CD4-positive, CD25-positive, alpha-beta regulatory T cell (primary cell): Measurements from ENCODE around the gene IL21R. TPM values are rescaled to one million over a fixed set of nuclear protein-coding genes. Genes with fewer than 3 reads are reported as not detected.

Experiments used
- ATAC-seq, 2 donors: fragments of 150-1000 bp; cut with Tn5 transposase; one replicate each; pipeline ENCODE4 v1.10.0; 2021; ENCODE audit warnings: low read depth in 2 of 2, moderate number of reproducible peaks in 2 of 2, moderate library complexity in 1 of 2
- DNase-seq, 3 donors: peaks; one replicate each; pipeline versions ENCODE4 v3.0.0 to v3.0.0-alpha.2; 2012 to 2022; ENCODE audit warnings: mixed read lengths in 1 of 3
- H3K27ac ChIP-seq: one replicate; pipeline ENCODE4 v1.7.0; 2013; ENCODE audit warnings: mild to moderate bottlenecking, low read length; ENCODE audit not compliant: insufficient read depth, poor library complexity, severe bottlenecking
- H3K27me3 ChIP-seq: one replicate; pipeline ENCODE4 v1.7.0; 2013; ENCODE audit warnings: low read length; ENCODE audit not compliant: control insufficient read depth, insufficient read depth
- H3K36me3 ChIP-seq: one replicate; pipeline ENCODE4 v1.7.0; 2013; ENCODE audit warnings: mild to moderate bottlenecking, low read length, moderate library complexity; ENCODE audit not compliant: control insufficient read depth, insufficient read depth
- H3K4me1 ChIP-seq: 2 replicates; pipeline ENCODE4 v1.7.0; 2013; ENCODE audit warnings: mild to moderate bottlenecking, low read length; ENCODE audit not compliant: insufficient read depth, control insufficient read depth, poor library complexity, severe bottlenecking
- H3K4me3 ChIP-seq: one replicate; pipeline ENCODE4 v1.7.0; 2013; ENCODE audit warnings: low read depth, mild to moderate bottlenecking, low read length, moderate library complexity
- H3K9me3 ChIP-seq, 2 experiments: 1 replicate in 1 of 2; 2 replicates in 1 of 2; pipeline ENCODE4 v1.7.0; 2013; ENCODE audit warnings: low read length in 2 of 2, mild to moderate bottlenecking in 1 of 2, moderate library complexity in 1 of 2; ENCODE audit not compliant: control insufficient read depth in 2 of 2
- H3K27ac Mint-ChIP-seq, 3 donors: one replicate each; pipeline ENCODE4 v1.8.0; 2020 to 2022; ENCODE audit warnings: mild to moderate bottlenecking in 3 of 3, mixed read lengths in 3 of 3, moderate library complexity in 2 of 3
- H3K27me3 Mint-ChIP-seq: one replicate; pipeline ENCODE4 v1.8.0; 2022; ENCODE audit warnings: mild to moderate bottlenecking, mixed read lengths
- H3K36me3 Mint-ChIP-seq: one replicate; pipeline ENCODE4 v1.8.0; 2020; ENCODE audit warnings: mixed read lengths
- H3K4me1 Mint-ChIP-seq, 4 donors: one replicate each; pipeline ENCODE4 v1.8.0; 2020 to 2022; ENCODE audit warnings: mixed read lengths in 4 of 4, mild to moderate bottlenecking in 1 of 4
- H3K4me3 Mint-ChIP-seq, 4 donors: one replicate each; pipeline ENCODE4 v1.8.0; 2020 to 2022; ENCODE audit warnings: mild to moderate bottlenecking in 4 of 4, mixed read lengths in 4 of 4, moderate library complexity in 3 of 4
- H3K9me3 Mint-ChIP-seq, 7 donors: one replicate each; pipeline ENCODE4 v1.8.0; 2020 to 2022; ENCODE audit warnings: mixed read lengths in 7 of 7, mild to moderate bottlenecking in 3 of 7, moderate library complexity in 2 of 7
- polyA plus RNA-seq, 4 donors: library from polyadenylated mRNA; unstranded; fragments of 300-500 nt; fragmentation: Illumina TruSeq; gene quantifications; one replicate each; pipeline ENCODE4 v1.2.3, GENCODE V29; 2021
- total RNA-seq: library from RNA; stranded (reverse); gene quantifications from one replicate; pipeline ENCODE4 v1.2.3, GENCODE V29; 2022

IL21R gene
- total and polyA plus RNA-seq, 5 donors from 2014 or later = 34.3 to 63.1 (median 38.6) TPM

DNA sequence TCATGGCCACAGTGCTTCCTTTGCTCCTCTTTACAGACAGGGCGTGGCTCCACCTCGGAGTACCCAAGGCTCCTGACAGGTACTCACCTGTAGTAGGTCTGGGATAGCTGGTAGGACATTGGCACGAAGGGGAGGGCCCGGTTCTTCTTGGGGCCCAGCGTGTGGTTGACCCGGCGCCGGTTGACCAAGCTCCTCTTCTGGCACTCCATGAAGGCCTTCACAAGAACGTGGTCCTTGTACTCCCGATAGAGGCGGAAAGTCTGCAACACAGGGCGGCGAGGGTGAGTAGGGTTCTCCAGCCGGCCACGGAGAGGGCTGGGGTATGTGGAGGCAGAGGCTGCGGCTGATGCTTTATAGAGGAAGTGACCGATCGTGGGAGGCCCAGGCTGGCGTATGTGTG lies 69.7 kb downstream of the IL21R start:
- H3K36me3 Mint-ChIP-seq = peaks cover 67% of the 10 kb centered on the region
- no peak overlapping the region for H3K27ac ChIP-seq

DNA sequence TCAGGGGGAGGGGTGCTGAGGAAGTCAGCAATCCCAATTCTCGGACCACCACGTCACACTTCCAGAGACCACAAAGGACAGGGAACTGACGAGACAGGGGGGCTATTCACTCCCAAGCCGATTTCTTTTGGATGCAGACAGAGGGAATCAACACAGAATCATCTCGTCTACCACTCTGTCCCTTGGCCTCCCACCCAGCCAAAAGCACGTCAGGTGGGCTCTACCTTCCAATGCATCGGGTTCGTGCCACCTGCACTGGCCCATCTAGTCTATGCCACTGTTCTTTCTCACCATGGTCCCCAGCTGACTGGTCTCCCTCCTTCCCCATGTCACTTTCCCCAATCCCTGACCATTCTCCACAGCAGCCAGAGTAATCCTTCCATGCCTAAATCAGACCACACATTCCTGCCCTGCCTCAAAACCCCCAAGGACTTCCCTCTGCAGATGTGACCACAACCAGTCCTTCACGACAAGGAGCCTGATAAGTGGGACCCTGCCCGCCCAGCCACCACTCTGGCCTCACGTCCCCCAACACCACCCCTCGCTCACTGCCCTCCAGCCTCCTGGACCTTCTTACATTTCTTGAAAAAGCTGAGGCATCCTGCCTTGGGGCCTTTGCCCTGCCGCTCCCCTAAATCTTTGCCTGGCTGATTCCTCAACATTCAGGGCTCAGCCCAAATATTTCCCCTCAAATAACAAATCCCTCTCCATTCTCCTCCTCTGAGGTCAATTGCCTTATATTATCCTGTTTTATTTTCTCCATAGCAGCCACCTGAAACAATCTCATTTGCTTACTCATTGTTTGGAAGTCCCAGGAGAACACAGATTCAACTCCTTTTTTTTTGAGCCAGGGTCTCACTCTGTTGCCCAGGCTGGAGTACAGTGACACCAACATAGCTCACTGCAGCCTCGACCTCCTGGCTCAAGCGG lies 70.4 kb downstream of the IL21R start:
- H3K4me1 Mint-ChIP-seq = peaks cover 0 to 1% (median 0%) of the 10 kb centered on the region in 4 donors
- Histone ChIP-seq H3K4me3 (no peak overlapping the region), H3K27me3 (no peaks in the 10 kb centered on the region), H3K9me3 (no peaks in the 10 kb centered on the region), H3K36me3 (peaks cover 84% of the 10 kb centered on the region), H3K4me1 (no peaks in the 10 kb centered on the region), H3K27ac (no peak overlapping the region)
- H3K9me3 Mint-ChIP-seq = no peaks in the 10 kb centered on the region
- peaks cover 71% of the 10 kb centered on the region for H3K36me3 Mint-ChIP-seq
- DNase-seq (no peak), ATAC-seq (no peak)
- H3K4me3 Mint-ChIP-seq = no peak overlapping the region
- H3K27me3 Mint-ChIP-seq = no peaks in the 10 kb centered on the region
- H3K27ac Mint-ChIP-seq = peak overlapping the region in 2 of 3 donors; percentile 67 to 81

More for the DNA sequence above, 69.7 kb downstream of the IL21R start:
- Mint-ChIP-seq H3K9me3 (no peaks in the 10 kb centered on the region), H3K27me3 (no peaks in the 10 kb centered on the region), H3K27ac (no peak overlapping the region), H3K4me1 (peaks cover 0 to 1% (median 0%) of the 10 kb centered on the region in 4 donors), H3K4me3 (no peak overlapping the region)
- Histone ChIP-seq H3K4me1 (no peaks in the 10 kb centered on the region), H3K4me3 (no peak overlapping the region), H3K36me3 (peaks cover 84% of the 10 kb centered on the region), H3K27me3 (no peaks in the 10 kb centered on the region), H3K9me3 (no peaks in the 10 kb centered on the region)
- DNase-seq (no peak), ATAC-seq (no peak)

DNA sequence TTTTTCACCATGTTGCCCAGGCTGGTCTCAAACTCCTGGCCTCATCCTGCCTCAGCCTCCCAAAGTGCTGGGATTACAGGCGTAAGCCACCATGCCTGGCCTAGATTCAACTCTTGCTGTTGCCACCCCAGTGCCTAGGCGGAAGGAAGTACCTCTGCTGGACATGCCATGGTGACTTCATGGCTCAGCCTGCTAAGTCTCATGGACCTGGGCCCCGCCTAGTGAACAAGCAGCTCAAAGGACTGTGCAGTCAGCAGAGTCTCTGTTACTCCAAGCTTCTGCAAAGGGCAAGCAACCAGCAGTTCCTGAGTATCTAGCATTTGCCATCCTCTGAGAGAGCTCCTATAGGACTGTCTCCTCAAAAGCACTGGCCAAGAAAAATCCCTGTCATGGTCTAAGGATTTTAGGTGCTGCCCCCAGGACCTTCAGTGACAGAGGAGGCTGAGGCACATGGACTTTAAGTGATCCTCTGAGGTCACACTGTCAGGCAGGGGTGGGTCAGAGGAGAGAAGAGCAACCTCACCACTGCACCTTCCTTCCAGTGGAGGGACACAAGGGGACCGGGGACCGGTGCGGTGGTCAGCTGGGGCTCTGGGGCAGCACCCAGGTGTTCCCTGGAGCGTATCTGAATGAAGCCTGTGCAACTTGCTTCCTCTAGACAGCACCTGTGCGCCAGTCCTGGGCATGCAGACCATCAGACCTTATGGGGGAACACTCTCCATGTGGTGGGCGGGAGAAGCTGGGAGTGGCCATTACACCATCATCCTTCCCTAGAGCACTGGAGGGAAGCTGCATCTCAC lies 71.3 kb downstream of the IL21R start:
- Mint-ChIP-seq H3K9me3 (no peaks in the 10 kb centered on the region), H3K4me1 (peaks cover 0 to 1% (median 0%) of the 10 kb centered on the region in 4 donors), H3K27me3 (no peaks in the 10 kb centered on the region), H3K27ac (peak overlapping the region in 2 of 3 donors; percentile 31 to 67), H3K4me3 (no peak overlapping the region), H3K36me3 (peaks cover 65% of the 10 kb centered on the region)
- Histone ChIP-seq H3K4me1 (no peaks in the 10 kb centered on the region), H3K27me3 (no peaks in the 10 kb centered on the region), H3K36me3 (peaks cover 85% of the 10 kb centered on the region), H3K27ac (no peak overlapping the region), H3K4me3 (no peak overlapping the region), H3K9me3 (no peaks in the 10 kb centered on the region)
- ATAC-seq (no peak), DNase-seq (no peak)

DNA sequence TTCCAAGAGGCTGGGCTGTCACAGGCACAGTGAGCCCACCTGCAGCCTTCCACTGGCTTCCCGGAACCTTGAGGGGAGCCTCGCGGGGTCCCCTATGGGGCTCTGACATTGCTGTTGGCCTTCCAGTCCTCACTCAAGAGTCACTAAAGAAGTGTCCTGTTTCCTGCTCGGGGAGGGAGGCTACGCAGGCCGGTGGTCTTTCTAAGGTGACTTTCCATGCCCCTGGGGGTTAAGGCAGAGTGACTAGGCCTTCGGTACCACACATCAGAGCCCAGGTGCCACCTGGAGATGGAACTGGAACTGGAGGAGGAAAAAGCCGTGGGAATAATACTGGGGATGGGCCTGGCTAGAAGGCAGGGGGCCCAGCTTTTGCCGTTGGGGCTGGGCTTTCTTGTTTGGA lies 72.1 kb downstream of the IL21R start:
- DNase-seq (no peak), ATAC-seq (no peak)
- Mint-ChIP-seq H3K27me3 (no peaks in the 10 kb centered on the region), H3K9me3 (no peaks in the 10 kb centered on the region), H3K4me3 (no peak overlapping the region), H3K4me1 (peaks cover 0 to 1% (median 0%) of the 10 kb centered on the region in 4 donors), H3K36me3 (peaks cover 65% of the 10 kb centered on the region), H3K27ac (no peak overlapping the region)
- Histone ChIP-seq H3K27me3 (no peaks in the 10 kb centered on the region), H3K36me3 (peaks cover 85% of the 10 kb centered on the region), H3K9me3 (no peaks in the 10 kb centered on the region), H3K4me1 (no peaks in the 10 kb centered on the region), H3K27ac (no peak overlapping the region), H3K4me3 (no peak overlapping the region)

DNA sequence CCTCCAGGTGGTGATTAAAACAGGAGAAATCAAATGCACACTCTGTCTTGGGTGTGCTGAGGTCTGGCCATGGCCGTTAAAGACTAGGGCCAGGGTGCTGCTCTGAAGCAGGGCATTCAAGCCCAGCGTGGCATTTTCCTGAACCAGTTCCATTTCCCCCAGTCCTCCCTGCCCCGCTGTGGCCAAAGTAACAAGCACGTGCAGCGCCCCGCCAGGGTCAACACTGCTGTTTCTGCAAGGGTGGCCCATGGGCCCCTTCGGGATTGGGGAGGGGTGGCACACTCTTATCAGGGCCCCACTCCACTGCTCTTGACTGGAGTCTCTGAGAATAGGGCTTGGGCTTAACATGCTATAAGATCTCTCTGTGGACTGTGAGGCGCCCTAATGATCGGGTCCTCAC lies 72.9 kb downstream of the IL21R start:
- H3K36me3 Mint-ChIP-seq = peaks cover 59% of the 10 kb centered on the region
- H3K27me3 Mint-ChIP-seq = no peaks in the 10 kb centered on the region
- H3K27ac Mint-ChIP-seq = no peak overlapping the region
- H3K9me3 Mint-ChIP-seq = no peaks in the 10 kb centered on the region
- ATAC-seq (no peak), DNase-seq (no peak)
- Histone ChIP-seq H3K27ac (no peak overlapping the region), H3K4me1 (no peaks in the 10 kb centered on the region), H3K36me3 (peaks cover 80% of the 10 kb centered on the region), H3K27me3 (no peaks in the 10 kb centered on the region), H3K4me3 (no peak overlapping the region), H3K9me3 (no peaks in the 10 kb centered on the region)
- H3K4me1 Mint-ChIP-seq = peaks cover 0 to 1% (median 0%) of the 10 kb centered on the region in 4 donors
- H3K4me3 Mint-ChIP-seq = no peak overlapping the region

DNA sequence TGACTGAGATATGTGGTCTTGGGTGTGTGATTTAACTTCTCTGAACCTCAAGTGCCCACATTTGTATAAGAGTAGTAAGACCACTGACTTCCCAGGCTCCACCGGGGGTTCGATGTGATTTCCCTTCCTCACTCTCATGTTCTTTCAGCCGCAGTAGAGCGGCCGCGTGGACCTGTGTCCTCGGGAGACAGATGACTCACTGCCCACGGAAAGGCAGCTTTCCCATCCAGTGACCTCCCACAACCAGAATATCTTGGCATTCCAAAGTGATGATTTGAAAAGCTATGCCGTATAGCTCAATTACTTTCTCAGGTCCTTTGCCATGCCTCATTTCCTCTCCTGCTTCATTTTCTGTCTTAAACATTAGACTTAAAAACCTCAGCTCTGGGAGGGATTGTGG lies 73.6 kb downstream of the IL21R start:
- Mint-ChIP-seq H3K9me3 (no peaks in the 10 kb centered on the region), H3K27ac (no peak overlapping the region), H3K4me3 (no peak overlapping the region), H3K36me3 (peaks cover 58% of the 10 kb centered on the region), H3K27me3 (no peaks in the 10 kb centered on the region), H3K4me1 (peaks cover 0 to 1% (median 0%) of the 10 kb centered on the region in 4 donors)
- H3K9me3 ChIP-seq = no peaks in the 10 kb centered on the region
- peaks cover 79% of the 10 kb centered on the region for H3K36me3 ChIP-seq
- DNase-seq = no peak
- H3K27ac ChIP-seq = no peak overlapping the region
- H3K27me3 ChIP-seq = no peaks in the 10 kb centered on the region
- no peak overlapping the region for H3K4me3 ChIP-seq
- H3K4me1 ChIP-seq = no peaks in the 10 kb centered on the region
- ATAC-seq = no peak

DNA sequence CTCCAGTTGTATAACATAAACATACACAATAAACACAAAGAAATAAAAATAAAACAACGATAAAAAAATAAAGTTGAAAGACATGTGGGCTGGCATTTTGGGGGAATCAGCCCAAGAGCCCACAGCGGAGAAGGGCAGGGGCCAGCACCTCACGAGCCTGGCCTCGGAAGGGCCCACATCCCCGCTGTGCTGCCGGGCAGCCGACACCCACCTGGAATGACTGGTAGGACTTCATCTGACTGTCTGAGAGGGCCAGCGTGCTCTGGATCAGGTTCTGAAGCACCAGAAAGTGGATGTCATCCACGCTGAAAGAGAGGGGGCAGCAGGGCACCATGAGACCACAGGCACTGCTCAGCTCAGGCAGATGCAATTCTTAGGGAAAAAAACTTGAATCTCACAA lies 74.3 kb downstream of the IL21R start:
- no peak overlapping the region for H3K4me3 ChIP-seq
- H3K9me3 ChIP-seq = no peaks in the 10 kb centered on the region
- no peaks in the 10 kb centered on the region for H3K4me1 ChIP-seq
- DNase-seq (no peak), ATAC-seq (no peak)
- H3K9me3 Mint-ChIP-seq = no peaks in the 10 kb centered on the region
- H3K27ac ChIP-seq = no peak overlapping the region
- H3K27me3 ChIP-seq = no peaks in the 10 kb centered on the region
- H3K4me1 Mint-ChIP-seq = peaks cover 0 to 1% (median 0%) of the 10 kb centered on the region in 4 donors
- peaks cover 79% of the 10 kb centered on the region for H3K36me3 ChIP-seq
- H3K27me3 Mint-ChIP-seq = no peaks in the 10 kb centered on the region
- peaks cover 56% of the 10 kb centered on the region for H3K36me3 Mint-ChIP-seq
- no peak overlapping the region for H3K27ac Mint-ChIP-seq
- H3K4me3 Mint-ChIP-seq = no peak overlapping the region
